Testis (tissue), 2 donors: ENCODE data around the gene RTP3.

Experiments
- POLR2A ChIP-seq: fragments of 450-650 bp; IDR thresholded peaks from one replicate; pipeline ENCODE4 v1.6.1; 2017; ENCODE audit warnings: antibody characterized with exemption, mild to moderate bottlenecking, moderate library complexity
- TF ChIP-seq, protein P1 (sequence below), 3 experiments: fragments of 450-650 bp in 2 of 3; fragments of 200-600 bp in 1 of 3; sonication (generic) in 1 of 3; IDR thresholded peaks; one replicate each; pipeline ENCODE4 v1.5.1; 2016 to 2019; ENCODE audit warnings: antibody characterized with exemption in 3 of 3, mild to moderate bottlenecking in 2 of 3, moderate library complexity in 1 of 3

DNA sequence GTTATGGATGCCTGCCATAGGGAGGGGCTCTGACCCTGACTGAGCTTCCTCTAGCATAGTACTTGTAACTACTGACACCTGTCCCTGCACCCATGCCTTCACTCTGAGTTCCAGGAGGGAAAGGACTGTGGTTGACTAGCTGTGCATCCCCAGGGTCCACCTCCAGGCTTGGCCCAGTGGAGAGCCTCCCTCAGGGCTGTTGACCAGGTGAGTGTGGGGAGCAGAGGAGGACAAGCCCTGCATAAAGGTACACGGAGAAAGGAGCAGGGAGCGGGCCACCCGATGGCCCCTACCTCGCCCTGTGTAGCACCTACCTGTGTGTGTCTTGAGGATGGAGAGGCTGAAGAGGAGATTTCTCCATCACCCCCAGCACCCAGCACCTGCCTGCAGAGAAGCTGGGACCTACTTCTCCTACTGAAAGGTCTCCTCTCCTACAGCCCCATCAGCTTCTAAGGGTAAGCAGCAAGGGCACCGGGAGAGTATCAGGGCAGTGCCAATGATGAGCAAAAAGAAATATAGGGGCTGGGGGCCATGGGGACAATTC is 26.3 kb upstream of the RTP3 start:
- TF ChIP-seq, protein P1, sequence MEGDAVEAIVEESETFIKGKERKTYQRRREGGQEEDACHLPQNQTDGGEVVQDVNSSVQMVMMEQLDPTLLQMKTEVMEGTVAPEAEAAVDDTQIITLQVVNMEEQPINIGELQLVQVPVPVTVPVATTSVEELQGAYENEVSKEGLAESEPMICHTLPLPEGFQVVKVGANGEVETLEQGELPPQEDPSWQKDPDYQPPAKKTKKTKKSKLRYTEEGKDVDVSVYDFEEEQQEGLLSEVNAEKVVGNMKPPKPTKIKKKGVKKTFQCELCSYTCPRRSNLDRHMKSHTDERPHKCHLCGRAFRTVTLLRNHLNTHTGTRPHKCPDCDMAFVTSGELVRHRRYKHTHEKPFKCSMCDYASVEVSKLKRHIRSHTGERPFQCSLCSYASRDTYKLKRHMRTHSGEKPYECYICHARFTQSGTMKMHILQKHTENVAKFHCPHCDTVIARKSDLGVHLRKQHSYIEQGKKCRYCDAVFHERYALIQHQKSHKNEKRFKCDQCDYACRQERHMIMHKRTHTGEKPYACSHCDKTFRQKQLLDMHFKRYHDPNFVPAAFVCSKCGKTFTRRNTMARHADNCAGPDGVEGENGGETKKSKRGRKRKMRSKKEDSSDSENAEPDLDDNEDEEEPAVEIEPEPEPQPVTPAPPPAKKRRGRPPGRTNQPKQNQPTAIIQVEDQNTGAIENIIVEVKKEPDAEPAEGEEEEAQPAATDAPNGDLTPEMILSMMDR (IDR thresholded peaks at IDR 0.05): no peak
- no peak for TF ChIP-seq POLR2A
